GM18909 (cell line): ENCODE data around the gene KMT2E.
A peak's percentile ranks its signal among the peaks of the same experiment; 100 is the strongest.
"Not testable (repeated sequence)": the region's sequence is repeated elsewhere in the genome, so short reads cannot be mapped to it uniquely, and the experiment has no call there.

ENCODE experiments used
- ATAC-seq: cut with Tn5 transposase; IDR thresholded peaks from one replicate; pipeline ENCODE4 v1.9.1; 2021; ENCODE audit warnings: mild to moderate bottlenecking; ENCODE audit not compliant: unreplicated experiment, poor library complexity

Gene KMT2E, protein sequence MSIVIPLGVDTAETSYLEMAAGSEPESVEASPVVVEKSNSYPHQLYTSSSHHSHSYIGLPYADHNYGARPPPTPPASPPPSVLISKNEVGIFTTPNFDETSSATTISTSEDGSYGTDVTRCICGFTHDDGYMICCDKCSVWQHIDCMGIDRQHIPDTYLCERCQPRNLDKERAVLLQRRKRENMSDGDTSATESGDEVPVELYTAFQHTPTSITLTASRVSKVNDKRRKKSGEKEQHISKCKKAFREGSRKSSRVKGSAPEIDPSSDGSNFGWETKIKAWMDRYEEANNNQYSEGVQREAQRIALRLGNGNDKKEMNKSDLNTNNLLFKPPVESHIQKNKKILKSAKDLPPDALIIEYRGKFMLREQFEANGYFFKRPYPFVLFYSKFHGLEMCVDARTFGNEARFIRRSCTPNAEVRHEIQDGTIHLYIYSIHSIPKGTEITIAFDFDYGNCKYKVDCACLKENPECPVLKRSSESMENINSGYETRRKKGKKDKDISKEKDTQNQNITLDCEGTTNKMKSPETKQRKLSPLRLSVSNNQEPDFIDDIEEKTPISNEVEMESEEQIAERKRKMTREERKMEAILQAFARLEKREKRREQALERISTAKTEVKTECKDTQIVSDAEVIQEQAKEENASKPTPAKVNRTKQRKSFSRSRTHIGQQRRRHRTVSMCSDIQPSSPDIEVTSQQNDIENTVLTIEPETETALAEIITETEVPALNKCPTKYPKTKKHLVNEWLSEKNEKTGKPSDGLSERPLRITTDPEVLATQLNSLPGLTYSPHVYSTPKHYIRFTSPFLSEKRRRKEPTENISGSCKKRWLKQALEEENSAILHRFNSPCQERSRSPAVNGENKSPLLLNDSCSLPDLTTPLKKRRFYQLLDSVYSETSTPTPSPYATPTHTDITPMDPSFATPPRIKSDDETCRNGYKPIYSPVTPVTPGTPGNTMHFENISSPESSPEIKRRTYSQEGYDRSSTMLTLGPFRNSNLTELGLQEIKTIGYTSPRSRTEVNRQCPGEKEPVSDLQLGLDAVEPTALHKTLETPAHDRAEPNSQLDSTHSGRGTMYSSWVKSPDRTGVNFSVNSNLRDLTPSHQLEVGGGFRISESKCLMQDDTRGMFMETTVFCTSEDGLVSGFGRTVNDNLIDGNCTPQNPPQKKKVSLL (N-terminal part only)

DNA sequence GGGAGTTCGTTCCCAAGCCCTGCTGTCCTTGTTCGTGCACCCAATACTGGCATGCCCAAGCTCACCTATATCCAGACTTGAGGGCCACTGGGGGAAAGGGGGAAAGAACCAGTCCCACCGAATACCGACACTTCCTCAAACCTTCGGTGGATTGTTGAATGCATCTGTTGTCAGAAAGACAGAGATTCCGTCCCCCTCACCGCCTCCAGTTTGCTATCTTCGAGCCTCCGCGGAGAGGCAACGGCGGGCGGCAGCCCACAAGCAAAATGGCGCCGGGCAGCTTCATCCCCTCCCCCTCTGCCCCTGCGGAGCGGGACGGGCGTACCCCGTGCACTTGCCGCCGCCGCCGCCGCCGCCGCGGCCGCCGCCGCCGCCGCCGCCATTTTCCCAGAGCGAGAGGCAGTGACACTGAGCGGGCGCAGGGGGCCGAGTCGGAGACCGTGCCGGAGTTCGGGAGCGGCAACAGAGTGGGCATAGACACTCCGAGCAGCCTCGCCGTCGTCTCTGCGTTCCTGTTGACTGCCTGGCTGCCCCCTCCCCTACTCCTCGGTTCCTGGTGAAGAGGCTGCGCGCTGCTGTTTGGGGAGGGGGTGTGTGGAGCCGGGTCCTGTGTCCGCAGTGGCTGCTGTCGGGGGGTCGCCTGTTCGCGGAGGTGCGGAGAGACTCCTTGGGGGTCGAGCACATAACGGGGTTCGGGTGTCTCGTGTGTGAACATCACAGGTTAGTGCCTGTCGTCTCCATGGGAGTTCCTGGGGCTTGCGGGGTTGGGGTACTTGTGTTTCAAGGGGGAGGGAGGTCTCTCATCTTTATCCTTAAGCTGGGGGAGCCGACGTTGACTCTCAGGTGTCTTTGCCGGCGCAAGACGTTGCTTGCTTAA is at the start of gene KMT2E:
Gene KMT2E, plus strand, starts transcription at position 390 of the 877 bp plus-strand sequence. CDS start 26,748 bp downstream, outside the sequence.
- ATAC-seq: peak; percentile 36

GRCh38 chr7:104964626-104965236 is 49.3 kb upstream of the KMT2E start:
- no peak for ATAC-seq

DNA sequence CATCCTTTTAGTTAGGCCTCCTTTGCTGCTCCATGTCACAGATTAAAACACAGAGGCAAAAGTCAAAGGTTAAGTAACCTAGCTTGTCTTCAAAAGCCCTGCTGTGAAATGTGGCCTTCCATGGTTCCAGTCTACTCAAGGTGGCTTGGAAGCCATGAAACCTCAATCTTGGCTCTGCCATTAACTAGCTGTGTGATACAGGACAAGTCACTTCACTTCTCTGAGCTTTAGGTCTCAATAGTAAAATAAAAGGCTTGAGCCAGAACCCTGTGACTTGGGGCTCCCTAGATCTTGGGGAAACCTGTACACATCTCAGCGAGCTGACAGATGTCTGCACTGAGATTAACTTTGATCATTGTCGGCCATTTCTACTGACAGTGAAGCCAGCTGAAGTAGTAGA is 48.0 kb upstream of the KMT2E start:
- ATAC-seq: no peak

- ATAC-seq: no peak
These were observed 46.9 kb upstream of the KMT2E start for GRCh38 chr7:104967088-104967487.

GRCh38 chr7:104967595-104967994 is 46.4 kb upstream of the KMT2E start:
- no peak for ATAC-seq

DNA sequence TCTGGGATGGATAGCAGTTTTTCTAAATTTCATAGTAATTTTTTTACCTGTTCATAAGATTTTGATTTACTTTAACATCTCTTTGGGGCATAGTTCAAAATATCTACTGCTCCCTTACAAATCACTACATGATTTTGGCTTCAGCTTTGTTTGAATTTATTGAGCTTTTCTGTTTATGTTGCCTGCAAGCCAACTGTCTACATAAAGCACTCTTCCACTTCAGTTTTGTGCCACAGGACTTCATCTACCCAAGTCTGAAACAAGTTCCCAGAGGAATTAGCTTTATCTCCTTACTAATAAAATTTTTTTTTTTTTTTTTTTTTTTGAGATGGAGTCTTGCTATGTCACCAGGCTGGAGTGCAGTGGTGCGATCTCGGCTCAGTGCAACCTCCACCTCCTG is 45.4 kb upstream of the KMT2E start:
- no peak for ATAC-seq

GRCh38 chr7:104969183-104969582 is 44.8 kb upstream of the KMT2E start:
- no peak for ATAC-seq

DNA sequence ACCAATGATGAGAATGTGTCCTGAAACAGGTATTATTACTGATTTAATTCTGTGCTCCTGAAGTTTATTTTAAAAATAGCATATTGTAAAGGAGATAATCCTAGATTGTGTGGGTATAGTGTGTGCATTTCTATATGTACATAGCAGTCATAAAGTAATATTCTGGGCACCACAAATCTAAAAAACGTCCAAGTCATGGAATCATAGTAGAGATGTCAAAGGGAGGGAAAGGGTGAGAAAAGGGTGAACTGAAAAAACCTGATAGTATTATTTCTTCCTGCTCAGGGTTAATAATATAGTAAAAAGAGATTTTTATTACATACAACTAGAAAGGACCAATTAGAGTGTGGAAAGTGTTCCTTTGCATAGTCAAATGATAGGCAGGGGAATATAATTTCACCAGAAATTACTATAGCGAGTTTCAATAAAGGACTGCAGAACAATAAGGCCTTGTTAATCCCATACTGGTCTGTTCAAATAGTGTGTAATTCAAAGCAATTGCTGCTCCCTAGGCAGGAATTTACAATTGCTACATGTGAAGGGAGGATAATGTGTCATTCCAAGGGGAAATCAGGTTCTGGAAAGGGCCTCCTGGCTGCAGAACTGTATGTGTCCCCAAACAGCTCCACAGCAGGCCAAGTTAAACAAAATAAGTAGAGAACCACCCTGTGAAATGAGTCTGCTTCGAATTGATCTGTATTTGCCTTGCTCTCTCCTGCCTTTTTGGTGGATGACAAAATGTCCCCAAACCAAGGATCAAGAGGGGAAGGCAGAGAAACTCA is 42.5 kb upstream of the KMT2E start:
- ATAC-seq: no peak

DNA sequence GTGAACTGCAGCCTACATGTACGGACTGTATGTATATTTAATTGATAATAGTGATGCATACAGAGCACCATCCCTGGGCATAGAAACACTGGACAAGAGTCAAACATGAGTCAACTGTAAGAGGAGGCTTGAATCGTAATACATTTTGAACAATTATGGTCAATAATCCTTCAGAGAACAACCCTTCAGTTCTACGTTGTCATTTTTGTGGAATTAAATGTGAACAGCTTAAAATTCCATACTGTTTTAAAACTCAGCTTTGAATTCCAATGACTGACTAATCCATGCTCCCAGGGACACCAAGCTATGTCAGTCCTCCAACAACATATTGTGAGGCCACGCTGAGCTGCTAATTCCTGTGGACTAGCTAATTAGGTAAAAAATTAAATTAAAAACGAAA is 41.5 kb upstream of the KMT2E start:
- no peak for ATAC-seq

DNA sequence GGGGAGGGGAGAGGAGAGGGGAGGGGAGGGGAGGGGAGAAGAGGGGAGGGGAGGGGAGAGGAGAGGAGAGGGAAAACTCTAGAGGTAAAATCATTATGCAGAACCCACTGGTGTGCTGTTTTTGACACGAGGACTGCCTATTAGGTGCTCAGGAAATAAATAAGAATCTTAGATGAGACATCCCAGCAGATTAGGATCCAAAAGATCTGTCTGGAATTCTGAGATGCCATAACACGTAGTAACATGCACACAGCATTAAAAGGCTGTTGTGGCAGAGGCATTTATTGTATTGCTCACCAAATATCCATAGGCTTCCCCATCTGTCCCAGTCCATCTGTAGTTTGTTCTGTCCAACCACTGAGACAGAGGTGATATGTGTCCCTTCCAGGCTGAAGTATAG is 40.8 kb upstream of the KMT2E start:
- ATAC-seq: no peak

- no peak for ATAC-seq
These were observed 40.0 kb upstream of the KMT2E start for GRCh38 chr7:104973909-104974415.

DNA sequence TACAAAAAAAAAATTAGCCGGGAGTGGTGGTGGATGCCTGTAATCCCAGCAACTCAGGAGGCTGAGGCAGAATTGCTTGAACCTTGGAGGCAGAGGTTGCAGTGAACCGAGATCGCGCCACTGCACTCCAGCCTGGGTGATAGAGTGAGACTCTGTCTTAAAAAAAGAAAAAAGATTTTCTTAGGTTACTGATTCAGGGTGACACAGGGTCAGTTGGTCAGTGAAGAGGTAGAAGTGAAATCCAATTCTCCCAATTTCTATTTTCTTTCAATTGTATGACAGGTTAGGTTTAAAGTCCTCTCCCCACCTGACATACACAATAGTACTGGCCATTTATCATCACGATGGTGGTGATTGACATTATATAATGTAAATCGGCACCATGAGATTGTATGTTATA is 38.5 kb upstream of the KMT2E start:
- not testable (repeated sequence) for ATAC-seq

DNA sequence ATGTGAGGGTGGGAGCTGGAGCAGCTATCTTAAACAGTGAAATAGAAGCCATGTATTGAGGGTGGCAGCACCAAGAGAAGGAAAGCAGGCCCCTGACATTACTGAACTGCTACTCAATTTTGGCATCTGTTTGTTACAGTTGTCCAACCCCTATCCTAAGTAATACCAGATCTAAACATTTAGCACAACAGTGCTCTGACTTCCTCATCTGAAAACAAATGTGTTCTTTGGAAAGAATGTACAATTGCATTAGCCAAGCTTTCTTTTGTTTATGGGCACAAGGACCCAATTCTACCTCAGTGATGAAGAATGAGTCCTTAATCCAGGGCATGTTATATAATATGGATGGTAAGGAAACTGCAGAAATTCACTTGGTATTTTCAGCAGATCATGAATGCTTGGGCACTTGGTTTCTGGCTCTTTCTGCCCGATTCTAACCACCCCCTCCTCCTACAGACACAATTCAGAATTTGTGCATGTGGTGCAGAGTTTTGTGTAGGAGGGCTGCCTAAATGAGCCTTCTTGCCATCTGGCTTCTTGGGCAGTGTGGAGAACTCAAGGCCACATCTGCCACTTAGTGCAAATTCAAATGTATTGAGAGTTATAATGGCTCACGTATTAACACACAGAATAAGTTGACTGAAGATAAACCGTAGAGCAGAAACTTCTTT is 36.9 kb upstream of the KMT2E start:
- ATAC-seq: no peak

DNA sequence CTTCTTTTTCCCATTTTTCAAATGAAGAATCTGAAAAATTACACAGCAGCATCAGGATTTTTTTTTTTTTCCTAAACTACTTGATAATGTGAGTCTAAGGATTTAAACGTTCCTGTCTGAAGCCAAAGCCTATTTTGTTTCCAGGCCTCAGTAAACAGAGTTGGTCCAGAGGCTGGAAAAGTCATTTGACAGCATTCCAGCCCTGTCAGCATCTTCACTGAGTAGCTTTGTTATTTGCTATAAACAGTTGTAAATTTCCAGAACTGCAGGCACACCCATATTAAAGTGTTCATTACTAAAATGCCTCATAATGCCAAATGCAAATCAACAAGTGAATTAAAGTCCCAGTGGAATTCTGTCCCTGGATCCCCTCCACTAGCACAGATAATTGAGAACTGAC is 35.5 kb upstream of the KMT2E start:
- ATAC-seq: no peak

DNA sequence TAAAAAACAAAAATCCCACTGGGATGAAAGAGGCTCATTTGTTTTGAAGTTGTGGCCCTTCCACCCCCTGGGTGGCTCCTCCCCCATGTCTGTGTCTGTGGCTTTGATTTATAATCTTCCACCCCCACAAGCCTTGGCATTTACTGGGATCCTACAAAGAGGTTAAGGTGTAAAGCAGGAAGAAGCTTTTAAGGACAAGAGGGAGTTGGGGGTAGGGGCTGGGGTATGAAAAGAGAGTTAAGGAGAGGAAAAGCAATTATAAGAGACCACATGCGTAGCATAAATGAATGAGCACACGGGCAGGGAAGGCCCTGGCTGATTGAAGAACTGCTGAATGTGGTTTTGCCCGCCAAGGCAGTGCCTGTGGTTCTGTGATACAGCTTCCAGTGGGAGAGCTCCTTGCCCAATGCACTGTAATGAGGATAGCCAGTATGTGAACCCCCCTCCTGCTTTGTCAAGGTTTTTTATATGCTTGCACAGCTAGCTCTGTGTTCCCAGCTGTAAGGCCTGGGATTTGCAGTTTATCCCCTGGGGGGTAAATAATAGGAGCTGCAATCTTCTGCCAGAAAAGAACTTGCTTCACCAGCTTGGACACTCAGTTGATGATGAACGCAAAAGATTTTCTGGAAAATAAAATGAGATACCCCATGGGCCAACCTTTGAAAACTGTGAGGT is 34.7 kb upstream of the KMT2E start:
- ATAC-seq: no peak

GRCh38 chr7:104980440-104980839 is 33.6 kb upstream of the KMT2E start:
- ATAC-seq: no peak
